Tibial nerve (tissue), 4 donors: Measurements from ENCODE around the gene NINL.

Source experiments
- EP300 ChIP-seq, 2 donors: sonication (generic); formaldehyde crosslinking; IDR thresholded peaks; one replicate each; pipeline ENCODE4 v1.6.1; 2017; ENCODE audit warnings: antibody characterized with exemption in 2 of 2, mild to moderate bottlenecking in 1 of 2
- POLR2A ChIP-seq, 2 donors: fragments of 450-650 bp; IDR thresholded peaks; one replicate each; pipeline ENCODE4 v1.6.1; 2017; ENCODE audit warnings: antibody characterized with exemption in 2 of 2, mild to moderate bottlenecking in 2 of 2, moderate library complexity in 2 of 2
- TF ChIP-seq, protein P1 (sequence below), 5 experiments: fragments of 200-600 bp in 3 of 5; fragments of 450-650 bp in 2 of 5; sonication (generic) in 3 of 5; IDR thresholded peaks; one replicate each; pipeline ENCODE4 v1.5.1; 2016 to 2019; ENCODE audit warnings: antibody characterized with exemption in 5 of 5, mild to moderate bottlenecking in 3 of 5, moderate library complexity in 2 of 5

DNA sequence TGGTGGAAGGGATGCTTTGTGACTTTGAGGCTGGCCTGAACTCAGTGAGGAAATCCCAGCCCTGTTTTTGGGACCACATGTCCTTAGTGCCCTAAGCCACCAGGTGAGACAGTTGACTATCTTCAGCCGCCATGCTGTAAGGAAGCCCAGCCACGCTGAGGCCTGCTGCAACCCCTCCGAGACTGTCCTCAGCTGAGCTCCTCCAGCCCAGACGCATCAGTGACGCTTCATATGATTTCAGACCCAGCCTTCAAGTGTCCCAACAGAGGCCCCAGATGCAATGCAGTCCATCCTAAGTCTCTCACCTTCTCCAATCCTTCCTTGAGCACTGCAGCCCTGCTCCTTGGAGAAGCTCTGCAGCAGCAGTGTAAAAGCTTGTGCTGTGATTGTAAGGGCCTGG lies 76.2 kb downstream of the NINL start:
- TF ChIP-seq POLR2A (IDR thresholded peaks at IDR 0.05) (no peak), EP300 (IDR thresholded peaks at IDR 0.05) (no peak)
- TF ChIP-seq, protein P1, sequence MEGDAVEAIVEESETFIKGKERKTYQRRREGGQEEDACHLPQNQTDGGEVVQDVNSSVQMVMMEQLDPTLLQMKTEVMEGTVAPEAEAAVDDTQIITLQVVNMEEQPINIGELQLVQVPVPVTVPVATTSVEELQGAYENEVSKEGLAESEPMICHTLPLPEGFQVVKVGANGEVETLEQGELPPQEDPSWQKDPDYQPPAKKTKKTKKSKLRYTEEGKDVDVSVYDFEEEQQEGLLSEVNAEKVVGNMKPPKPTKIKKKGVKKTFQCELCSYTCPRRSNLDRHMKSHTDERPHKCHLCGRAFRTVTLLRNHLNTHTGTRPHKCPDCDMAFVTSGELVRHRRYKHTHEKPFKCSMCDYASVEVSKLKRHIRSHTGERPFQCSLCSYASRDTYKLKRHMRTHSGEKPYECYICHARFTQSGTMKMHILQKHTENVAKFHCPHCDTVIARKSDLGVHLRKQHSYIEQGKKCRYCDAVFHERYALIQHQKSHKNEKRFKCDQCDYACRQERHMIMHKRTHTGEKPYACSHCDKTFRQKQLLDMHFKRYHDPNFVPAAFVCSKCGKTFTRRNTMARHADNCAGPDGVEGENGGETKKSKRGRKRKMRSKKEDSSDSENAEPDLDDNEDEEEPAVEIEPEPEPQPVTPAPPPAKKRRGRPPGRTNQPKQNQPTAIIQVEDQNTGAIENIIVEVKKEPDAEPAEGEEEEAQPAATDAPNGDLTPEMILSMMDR (IDR thresholded peaks at IDR 0.05) = no peak
